LNCAP (cell line): Measurements from ENCODE around the gene FAAP100.
A peak's percentile ranks its signal among the peaks of the same experiment; 100 is the strongest.

Experiments
- TF ChIP-seq, protein P1 (sequence below): fragments of 450-650 bp; IDR thresholded peaks from 2 replicates; pipeline ENCODE4 v1.5.1; 2017; ENCODE audit warnings: mild to moderate bottlenecking

Gene FAAP100

DNA sequence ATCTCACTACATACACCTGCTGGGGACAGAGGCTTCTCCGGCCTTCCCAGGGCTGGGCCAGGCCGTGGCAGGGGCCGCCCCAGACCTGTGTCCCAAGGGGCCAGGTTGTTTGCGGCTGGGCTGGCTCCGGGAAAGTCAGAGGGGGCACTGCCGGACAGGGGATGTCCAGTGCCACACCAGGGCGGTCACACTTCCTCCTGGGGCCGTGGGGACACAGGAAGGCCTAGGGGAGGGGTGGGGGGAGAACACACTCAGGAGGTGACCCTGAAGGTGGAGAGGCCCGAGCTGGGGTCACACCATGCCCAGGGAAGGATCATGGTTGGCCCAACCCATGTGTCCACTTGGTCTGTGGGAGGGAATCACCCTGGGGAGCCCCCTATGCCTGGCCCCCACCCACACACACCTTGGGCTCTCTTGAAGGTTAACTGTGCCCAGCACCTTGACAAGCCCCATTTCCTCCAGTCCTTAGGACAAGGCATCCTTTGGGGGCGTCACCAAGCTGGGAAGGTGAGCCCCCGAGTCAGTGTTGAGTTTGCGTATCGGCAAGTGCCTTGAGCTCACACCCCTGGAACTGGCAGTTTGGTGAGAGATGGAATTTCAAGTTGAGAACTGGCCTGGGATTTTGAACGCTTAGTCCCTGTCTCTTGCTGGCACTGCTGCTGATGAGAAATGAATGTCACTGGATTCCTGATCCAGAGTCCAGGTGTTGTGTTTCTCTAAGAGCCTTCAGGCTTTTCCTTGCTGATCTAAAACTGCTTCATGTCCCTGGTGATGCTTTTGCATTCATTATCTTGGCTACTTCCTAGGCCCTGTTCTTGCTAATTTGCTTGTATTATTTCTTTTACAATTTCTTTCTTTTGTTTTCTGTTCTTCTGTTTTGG, 31.9 kb downstream of the FAAP100 start:
- TF ChIP-seq, protein P1, sequence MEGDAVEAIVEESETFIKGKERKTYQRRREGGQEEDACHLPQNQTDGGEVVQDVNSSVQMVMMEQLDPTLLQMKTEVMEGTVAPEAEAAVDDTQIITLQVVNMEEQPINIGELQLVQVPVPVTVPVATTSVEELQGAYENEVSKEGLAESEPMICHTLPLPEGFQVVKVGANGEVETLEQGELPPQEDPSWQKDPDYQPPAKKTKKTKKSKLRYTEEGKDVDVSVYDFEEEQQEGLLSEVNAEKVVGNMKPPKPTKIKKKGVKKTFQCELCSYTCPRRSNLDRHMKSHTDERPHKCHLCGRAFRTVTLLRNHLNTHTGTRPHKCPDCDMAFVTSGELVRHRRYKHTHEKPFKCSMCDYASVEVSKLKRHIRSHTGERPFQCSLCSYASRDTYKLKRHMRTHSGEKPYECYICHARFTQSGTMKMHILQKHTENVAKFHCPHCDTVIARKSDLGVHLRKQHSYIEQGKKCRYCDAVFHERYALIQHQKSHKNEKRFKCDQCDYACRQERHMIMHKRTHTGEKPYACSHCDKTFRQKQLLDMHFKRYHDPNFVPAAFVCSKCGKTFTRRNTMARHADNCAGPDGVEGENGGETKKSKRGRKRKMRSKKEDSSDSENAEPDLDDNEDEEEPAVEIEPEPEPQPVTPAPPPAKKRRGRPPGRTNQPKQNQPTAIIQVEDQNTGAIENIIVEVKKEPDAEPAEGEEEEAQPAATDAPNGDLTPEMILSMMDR = no peak

DNA sequence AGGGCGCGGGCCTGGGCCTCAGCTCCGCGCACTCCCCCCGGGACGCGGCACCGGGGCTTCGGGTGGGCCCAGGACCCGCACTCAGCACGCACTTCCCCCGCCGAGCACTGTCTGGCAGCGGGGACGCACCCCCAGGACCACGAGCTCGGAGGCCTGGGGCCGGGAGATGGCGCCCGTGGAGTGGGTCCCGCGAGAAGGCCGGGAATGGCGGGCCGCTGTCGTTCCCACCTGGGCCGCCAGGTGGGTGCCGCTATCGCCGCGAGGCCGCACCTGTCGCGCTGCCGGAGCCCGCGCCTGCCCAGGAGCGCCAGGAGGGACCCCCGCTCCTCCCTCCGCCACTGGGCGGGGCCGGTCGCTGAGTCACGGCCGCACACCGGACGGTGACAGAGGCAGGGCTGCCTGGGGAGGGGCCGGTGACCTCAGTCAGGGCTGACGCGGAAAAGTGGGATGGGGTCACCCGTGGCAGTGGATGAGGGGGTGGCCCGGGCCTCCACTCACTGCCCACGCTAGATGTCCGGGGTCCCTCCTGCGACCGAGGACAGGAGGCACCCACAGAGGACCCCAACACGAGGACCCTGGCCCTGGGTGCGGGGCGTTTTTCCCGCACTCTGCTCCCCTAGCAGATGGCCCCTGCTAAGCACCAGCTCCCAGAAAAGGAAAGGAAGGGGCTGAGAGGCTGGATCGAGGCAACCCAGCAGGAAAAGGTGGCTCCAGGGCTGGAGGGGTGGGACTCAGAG, 32.7 kb downstream of the FAAP100 start:
- TF ChIP-seq, protein P1 = peak; percentile 69

DNA sequence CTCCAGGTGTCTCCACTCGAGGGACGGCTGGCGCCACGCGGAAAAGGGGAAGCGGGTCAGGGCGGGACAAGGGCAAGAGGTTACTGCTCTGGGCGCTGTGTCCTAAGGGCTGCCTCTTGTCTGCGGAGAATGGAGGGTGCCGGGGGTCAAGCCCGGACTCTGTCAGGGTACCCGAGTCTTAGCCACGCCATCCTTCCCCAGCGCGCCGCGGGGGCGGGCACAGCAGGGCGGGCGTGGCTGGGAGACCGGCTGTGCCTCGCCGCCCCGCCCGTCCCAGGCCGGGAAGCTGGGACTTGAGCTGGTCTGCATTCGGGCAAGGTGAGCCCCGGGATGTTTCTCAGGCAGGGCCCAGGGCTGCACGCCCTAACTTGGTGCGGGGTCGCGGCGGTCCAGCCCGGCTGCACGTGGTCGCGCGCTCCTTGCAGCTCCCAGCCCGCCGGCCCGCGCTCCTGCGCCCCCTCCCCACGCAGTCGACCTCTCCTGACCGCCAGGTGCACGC, 33.3 kb downstream of the FAAP100 start:
- TF ChIP-seq, protein P1 = no peak

DNA sequence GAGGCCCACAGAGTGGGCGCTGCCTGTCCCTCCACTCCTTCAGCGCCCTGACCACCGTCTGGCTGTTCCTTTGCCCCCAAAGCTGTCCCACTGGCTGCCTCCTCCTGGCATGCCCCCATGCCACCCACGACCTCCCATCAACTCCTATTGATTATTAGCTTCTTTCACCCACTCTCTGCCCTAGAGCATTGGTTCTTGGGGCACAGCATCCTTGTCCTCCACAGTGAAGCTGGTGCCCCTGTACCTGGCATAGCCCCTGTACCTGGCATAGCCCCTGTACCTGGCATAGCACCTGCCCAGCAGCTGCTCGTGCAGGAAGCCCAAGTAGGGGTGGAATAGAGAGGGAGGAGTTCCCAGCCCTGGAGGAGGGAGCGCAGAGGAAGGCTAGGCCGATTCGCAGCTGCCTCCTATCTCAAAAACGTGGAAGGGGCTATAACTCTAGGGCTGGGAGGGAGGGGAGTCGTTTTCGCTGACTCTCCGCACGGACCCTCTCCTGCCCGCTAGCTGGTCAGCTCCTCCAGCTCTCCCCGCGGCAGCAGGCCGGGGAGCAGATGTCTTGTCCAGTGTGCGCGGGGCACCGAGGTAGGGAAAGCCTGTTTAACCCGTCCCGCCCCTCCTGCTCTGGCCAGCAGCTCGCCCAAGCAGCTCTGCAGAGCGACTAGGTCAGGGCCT, 33.9 kb downstream of the FAAP100 start:
- TF ChIP-seq, protein P1 = no peak

DNA sequence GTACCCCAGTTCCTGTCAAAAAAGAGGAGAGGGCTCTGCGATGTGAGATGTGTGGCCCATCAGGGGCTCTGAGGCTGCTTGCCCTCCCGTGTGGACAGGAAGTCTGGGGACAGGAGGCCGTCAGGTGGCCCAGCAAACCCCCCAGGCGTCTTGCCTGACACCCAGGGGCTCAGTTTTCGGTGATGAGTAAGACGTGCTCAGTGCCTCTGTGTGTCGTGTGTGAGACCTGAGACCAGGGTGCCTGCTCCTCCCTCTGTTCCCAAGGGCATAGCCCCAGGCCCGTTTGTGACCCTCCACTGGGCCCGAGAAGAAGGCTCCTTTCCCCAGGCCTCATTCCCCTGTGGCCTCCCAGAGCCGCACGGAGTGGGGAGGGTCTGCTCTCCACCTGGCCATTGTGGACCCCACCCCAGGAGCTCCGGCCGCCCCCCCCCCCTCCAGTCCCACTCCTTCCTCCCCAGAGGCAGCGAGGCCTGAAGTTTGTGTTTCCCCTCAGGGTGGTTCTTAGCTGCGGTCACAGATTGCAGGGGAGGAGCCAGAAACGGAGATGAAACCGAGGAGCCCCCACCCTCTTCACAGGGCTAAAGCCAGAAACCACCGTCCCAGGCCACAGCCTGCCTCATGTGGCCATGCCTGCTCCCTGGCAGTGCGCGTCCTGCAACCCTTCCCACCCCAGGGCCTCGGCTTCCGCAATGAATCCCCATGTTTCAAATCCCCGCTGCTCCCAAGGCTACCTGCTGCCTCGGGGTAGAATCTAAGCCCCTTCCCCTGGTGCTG, 34.6 kb downstream of the FAAP100 start:
- TF ChIP-seq, protein P1 = no peak

DNA sequence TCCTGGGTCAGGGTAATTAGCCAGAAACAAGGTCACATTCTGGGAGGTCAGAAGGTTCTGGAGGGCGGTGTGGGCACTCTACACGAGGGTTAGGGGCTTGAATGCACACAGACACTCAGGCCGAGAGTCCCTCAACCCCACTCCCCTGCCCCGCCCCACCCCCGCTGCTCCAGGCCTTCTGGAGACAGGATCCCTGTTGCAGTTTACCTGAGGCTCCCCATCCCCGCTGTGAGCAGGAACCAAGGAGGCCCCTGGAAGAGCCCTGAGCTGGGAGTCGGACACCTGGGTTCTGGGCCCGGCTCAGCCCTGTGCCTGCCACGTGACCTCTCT, 35.2 kb downstream of the FAAP100 start:
- TF ChIP-seq, protein P1 = no peak

DNA sequence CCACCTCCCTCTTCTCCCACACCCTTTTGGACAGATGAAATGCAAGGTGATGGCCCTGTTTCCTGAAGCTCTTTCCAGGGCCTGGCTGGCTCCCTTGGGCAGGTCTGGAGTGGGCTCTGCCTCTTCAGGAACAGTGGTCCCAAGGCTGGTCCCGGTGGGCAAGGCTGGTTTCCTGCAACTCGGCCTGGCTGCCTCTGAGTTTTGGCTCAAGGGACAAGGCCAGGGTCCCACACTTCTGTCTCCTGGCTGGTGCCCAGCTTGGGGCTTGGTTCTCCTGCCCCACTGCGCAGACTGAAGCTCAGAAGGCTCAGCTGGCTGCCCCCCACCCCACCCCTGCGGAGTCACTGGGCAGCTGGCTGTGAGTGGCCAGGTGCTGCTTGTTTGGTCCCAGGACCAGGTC, 35.7 kb downstream of the FAAP100 start:
- TF ChIP-seq, protein P1 = no peak
